Stimulated activated CD4-positive, alpha-beta T cell treated with anti-CD3 and anti-CD28 coated beads, Interleukin-1b, Interleukin-23, amount 100 ng/mL, for 24 hours (primary cell): ENCODE results near the gene FGF16.
"Not testable (repeated sequence)": the region's sequence is repeated elsewhere in the genome, so short reads cannot be mapped to it uniquely, and the experiment has no call there.

Experiments used
- DNase-seq, 4 experiments: peaks; one replicate each; pipeline ENCODE4 v3.0.0-alpha.2; 2020; ENCODE audit warnings: low read depth in 4 of 4, low spot score in 1 of 4

FGF16 gene

GRCh38 chrX:77446029-77446585, 1.1 kb upstream of the FGF16 start:
- DNase-seq: no peak

- DNase-seq: no peak
Observed at GRCh38 chrX:77447653-77448569, 722 bp downstream of the FGF16 start.

- DNase-seq: no peak
Observed at GRCh38 chrX:77450415-77450814, 3.2 kb downstream of the FGF16 start.

- DNase-seq: no peak
Observed at GRCh38 chrX:77450996-77451395, 3.8 kb downstream of the FGF16 start.

- DNase-seq: no peak
Observed at GRCh38 chrX:77453190-77453589, 6.0 kb downstream of the FGF16 start.

GRCh38 chrX:77455437-77455836, 8.2 kb downstream of the FGF16 start:
- DNase-seq: no peak

- DNase-seq: no peak
Observed at GRCh38 chrX:77484045-77484444, 36.9 kb downstream of the FGF16 start.

GRCh38 chrX:77493677-77494553, 46.7 kb downstream of the FGF16 start:
- no peak for DNase-seq

- DNase-seq: not testable (repeated sequence)
Observed at GRCh38 chrX:77500164-77500563, 53.0 kb downstream of the FGF16 start.

- no peak for DNase-seq
Observed at GRCh38 chrX:77502951-77503525, 55.8 kb downstream of the FGF16 start.

- no peak for DNase-seq
Observed at GRCh38 chrX:77505227-77505626, 58.0 kb downstream of the FGF16 start.
